Endothelial cell of umbilical vein (primary cell): ENCODE measurements around the gene KRTCAP2. TPM values are rescaled to one million over a fixed set of nuclear protein-coding genes. Genes with fewer than 3 reads are reported as not detected.
A peak's percentile ranks its signal among the peaks of the same experiment; 100 is the strongest.

Experiments used
- BruUV-seq: library from RNA; stranded (reverse); fragments of 400-500 nt; replicated peaks from 2 replicates; lab custom pipeline; 2021; lab: Mats Ljungman, UMichigan
- CTCF ChIA-PET: fragments of 300-600, 350-600 bp; sonication (Branson Sonifier 250); formaldehyde crosslinking; loops from one replicate; lab custom pipeline; 2021; ENCODE audit warnings: antibody characterized with exemption, inconsistent platforms; lab: Charles Lee
- POLR2A ChIA-PET: fragments of 300-600, 350-600 bp; sonication (Branson Sonifier 250); formaldehyde crosslinking; loops from one replicate; lab custom pipeline; 2021; ENCODE audit warnings: antibody characterized with exemption, inconsistent platforms; lab: Charles Lee
- DNase-seq: peaks from one replicate; pipeline ENCODE4 v3.0.0-alpha.2; 2011; ENCODE audit warnings: low read depth, low spot score
- FAIRE-seq: peaks from 2 replicates; lab custom pipeline; 2011; peaks lifted over from hg19 to GRCh38; lab: Jason Lieb, UNC
- H2AFZ ChIP-seq: 2 replicates; pipeline ENCODE4 v1.6.0; 2012; ENCODE audit warnings: low read depth, low read length, control low read depth, inconsistent platforms
- H3K27ac ChIP-seq: 2 replicates; pipeline ENCODE4 v1.5.1; 2011; ENCODE audit warnings: low read depth, mild to moderate bottlenecking, control low read depth, low read length, moderate library complexity; ENCODE audit not compliant: insufficient read depth
- H3K27me3 ChIP-seq, 2 experiments: 2 replicates each; pipeline versions ENCODE4 v1.6.0 to v1.6.1; 2011; ENCODE audit warnings: low read length in 2 of 2, mixed read lengths in 1 of 2; ENCODE audit not compliant: control insufficient read depth in 2 of 2, insufficient read depth in 2 of 2
- H3K36me3 ChIP-seq, 2 experiments: 2 replicates in 1 of 2; 3 replicates in 1 of 2; pipeline ENCODE4 v1.5.1; 2011; ENCODE audit warnings: low read length in 2 of 2, mild to moderate bottlenecking in 1 of 2, moderate library complexity in 1 of 2; ENCODE audit not compliant: control insufficient read depth in 2 of 2, insufficient read depth in 2 of 2; ENCODE audit errors: extremely low read depth in 1 of 2
- H3K4me1 ChIP-seq: 3 replicates; pipeline ENCODE4 v1.5.1; 2011; ENCODE audit warnings: mild to moderate bottlenecking, low read length; ENCODE audit not compliant: control insufficient read depth, insufficient read depth; ENCODE audit errors: extremely low read depth
- H3K4me2 ChIP-seq: 2 replicates; pipeline ENCODE4 v1.6.1; 2011; ENCODE audit warnings: low read length, control low read depth, mixed read lengths; ENCODE audit not compliant: insufficient read depth
- H3K4me3 ChIP-seq, 3 experiments: fragments of 200-600 bp in 1 of 3; sonication (generic), shearing (Covaris generic) in 1 of 3; replicated peaks in 1 of 3; 2 replicates each; pipeline ENCODE4 v1.5.1; 2011 to 2016; ENCODE audit warnings: control low read depth in 3 of 3, low read length in 3 of 3, mild to moderate bottlenecking in 2 of 3, inconsistent platforms in 1 of 3, low read depth in 1 of 3, moderate library complexity in 1 of 3; ENCODE audit not compliant: insufficient read depth in 1 of 3
- H3K79me2 ChIP-seq: 2 replicates; pipeline ENCODE4 v1.6.0; 2012; ENCODE audit warnings: low read length, inconsistent platforms; ENCODE audit not compliant: control insufficient read depth, insufficient read depth
- H3K9ac ChIP-seq: replicated peaks from 2 replicates; pipeline ENCODE3; 2011; ENCODE audit warnings: low read length, control low read depth; ENCODE audit not compliant: insufficient read depth; ENCODE audit errors: extremely low read depth
- H3K9me1 ChIP-seq: replicated peaks from 3 replicates; pipeline ENCODE4 v1.6.0; 2011; ENCODE audit warnings: mild to moderate bottlenecking, low read length; ENCODE audit not compliant: control insufficient read depth, insufficient read depth; ENCODE audit errors: extremely low read depth
- H3K9me3 ChIP-seq: replicated peaks from 2 replicates; pipeline ENCODE4 v1.5.1; 2012; ENCODE audit warnings: low read length, inconsistent platforms; ENCODE audit not compliant: control insufficient read depth, insufficient read depth
- H4K20me1 ChIP-seq: replicated peaks from 2 replicates; pipeline ENCODE3; 2011; ENCODE audit warnings: mild to moderate bottlenecking, low read length; ENCODE audit not compliant: control insufficient read depth, insufficient read depth; ENCODE audit errors: extremely low read depth
- EZH2 ChIP-seq: IDR thresholded peaks from 2 replicates; pipeline ENCODE4 v1.6.1; 2012; ENCODE audit warnings: borderline replicate concordance, low read depth, mild to moderate bottlenecking, moderate library complexity, low read length, inconsistent platforms; ENCODE audit not compliant: severe bottlenecking
- FOS ChIP-seq: IDR thresholded peaks from 2 replicates; pipeline ENCODE4 v1.6.1; 2011; ENCODE audit warnings: mild to moderate bottlenecking, low read length, moderate library complexity, borderline replicate concordance; ENCODE audit not compliant: insufficient read depth
- GATA2 ChIP-seq: IDR thresholded peaks from 2 replicates; pipeline ENCODE4 v1.7.0; 2011; ENCODE audit warnings: low read depth, mild to moderate bottlenecking, moderate library complexity, mixed read lengths, low read length; ENCODE audit not compliant: insufficient read length, insufficient read depth
- JUN ChIP-seq: IDR thresholded peaks from 2 replicates; pipeline ENCODE4 v1.6.1; 2011; ENCODE audit warnings: borderline replicate concordance, low read depth; ENCODE audit not compliant: insufficient read length, insufficient read depth
- POLR2A ChIP-seq: IDR thresholded peaks from 2 replicates; pipeline ENCODE4 v1.6.1; 2012; ENCODE audit warnings: low read depth, mild to moderate bottlenecking, control low read depth, low read length
- POLR2AphosphoS5 ChIP-seq: IDR thresholded peaks from 2 replicates; pipeline ENCODE4 v1.6.1; 2012; ENCODE audit warnings: low read depth, mild to moderate bottlenecking, control low read depth, low read length, moderate library complexity; ENCODE audit not compliant: insufficient read depth
- dilution Hi-C: fragments of 300-500 bp; cut with MboI; formaldehyde crosslinking; loops from one replicate; pipeline ENCODE4 v1.15.0; 2019; ENCODE audit warnings: low sequenced_read_pairs; ENCODE audit not compliant: extremely low pct_ligation_motif_present
- intact Hi-C: fragments of 100-400 bp; cut with micrococcal nuclease; formaldehyde crosslinking; loops from one replicate; pipeline ENCODE4 v1.10.0; 2022
- polyA plus RNA-seq, 4 experiments: library from polyadenylated mRNA; depleted of rRNA in 3 of 4; stranded (reverse) in 3 of 4; unstranded in 1 of 4; fragments of >200 nt; gene quantifications; 2 replicates each; pipeline versions ENCODE4 v1.2.1 to v1.2.3, GENCODE V29; 2011 to 2012; ENCODE audit warnings: missing spikeins in 1 of 4
- total RNA-seq: library from RNA; stranded (reverse); gene quantifications from 2 replicates; pipeline ENCODE4 v1.2.3, GENCODE V29; 2021
- TF ChIP-seq, protein P1 (sequence below): IDR thresholded peaks from 2 replicates; pipeline ENCODE4 v1.6.1; 2011; ENCODE audit not compliant: insufficient read depth, insufficient read length
- TF ChIP-seq, protein P2 (sequence below), 2 donors: IDR thresholded peaks; 1 replicate in 1 of 2; 2 replicates in 1 of 2; pipeline ENCODE4 v1.5.1; 2011; ENCODE audit warnings: low read length in 2 of 2, mild to moderate bottlenecking in 2 of 2, moderate library complexity in 2 of 2, control low read depth in 1 of 2, inconsistent platforms in 1 of 2, low read depth in 1 of 2; ENCODE audit not compliant: insufficient read depth in 1 of 2; ENCODE audit errors: extremely low read depth in 1 of 2

KRTCAP2 gene
- total and polyA plus RNA-seq, 2 donors (not counting 3 experiments of a cell fraction or from before 2014, with no cell fraction given), result 207 to 362 TPM

DNA sequence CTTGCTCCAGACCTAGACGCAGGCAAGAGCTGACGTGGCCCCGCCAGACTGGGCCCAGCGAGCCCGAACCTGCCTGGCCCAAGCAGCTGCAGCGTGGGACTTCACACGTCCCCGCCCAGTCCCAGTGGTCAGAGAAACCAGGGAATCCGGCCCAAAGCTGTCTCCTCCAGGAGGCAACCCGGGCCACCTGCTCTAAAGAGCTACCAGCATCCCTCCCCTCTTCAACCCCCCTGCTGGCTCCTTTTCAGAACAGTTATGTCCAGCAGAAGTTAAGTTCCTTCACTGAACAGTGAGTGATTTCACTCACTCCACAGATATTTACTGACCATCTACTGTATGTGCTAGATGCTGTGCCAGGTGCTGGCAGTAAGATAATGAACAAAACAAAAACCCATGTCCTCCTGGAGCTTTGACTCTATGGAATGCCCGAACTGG is 47.6 kb downstream of the KRTCAP2 start:
- ChIA-PET CTCF (interaction anchor here (1.4 to 15.5 kb wide), 3 partner anchors 34 to 47 kb away, joined by 5 to 204 read pairs (median 97); partner anchors contain the start of gene KRTCAP2), POLR2A (no interaction called here)
- no peak for TF ChIP-seq JUN
- TF ChIP-seq, protein P1, sequence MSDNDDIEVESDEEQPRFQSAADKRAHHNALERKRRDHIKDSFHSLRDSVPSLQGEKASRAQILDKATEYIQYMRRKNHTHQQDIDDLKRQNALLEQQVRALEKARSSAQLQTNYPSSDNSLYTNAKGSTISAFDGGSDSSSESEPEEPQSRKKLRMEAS, result no peak
- no peak for TF ChIP-seq POLR2AphosphoS5
- no peak for TF ChIP-seq FOS
- no peak for TF ChIP-seq EZH2
- TF ChIP-seq GATA2, result no peak
- TF ChIP-seq, protein P2, sequence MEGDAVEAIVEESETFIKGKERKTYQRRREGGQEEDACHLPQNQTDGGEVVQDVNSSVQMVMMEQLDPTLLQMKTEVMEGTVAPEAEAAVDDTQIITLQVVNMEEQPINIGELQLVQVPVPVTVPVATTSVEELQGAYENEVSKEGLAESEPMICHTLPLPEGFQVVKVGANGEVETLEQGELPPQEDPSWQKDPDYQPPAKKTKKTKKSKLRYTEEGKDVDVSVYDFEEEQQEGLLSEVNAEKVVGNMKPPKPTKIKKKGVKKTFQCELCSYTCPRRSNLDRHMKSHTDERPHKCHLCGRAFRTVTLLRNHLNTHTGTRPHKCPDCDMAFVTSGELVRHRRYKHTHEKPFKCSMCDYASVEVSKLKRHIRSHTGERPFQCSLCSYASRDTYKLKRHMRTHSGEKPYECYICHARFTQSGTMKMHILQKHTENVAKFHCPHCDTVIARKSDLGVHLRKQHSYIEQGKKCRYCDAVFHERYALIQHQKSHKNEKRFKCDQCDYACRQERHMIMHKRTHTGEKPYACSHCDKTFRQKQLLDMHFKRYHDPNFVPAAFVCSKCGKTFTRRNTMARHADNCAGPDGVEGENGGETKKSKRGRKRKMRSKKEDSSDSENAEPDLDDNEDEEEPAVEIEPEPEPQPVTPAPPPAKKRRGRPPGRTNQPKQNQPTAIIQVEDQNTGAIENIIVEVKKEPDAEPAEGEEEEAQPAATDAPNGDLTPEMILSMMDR (IDR thresholded peaks at IDR 0.05; ENCODE audit: extremely low read depth in 1 of 2, insufficient read depth in 1 of 2, low read depth in 1 of 2, low read length in 2 of 2), result no peak
- TF ChIP-seq POLR2A, result no peak
- DNase-seq (no peak), FAIRE-seq (no peak)
- no peaks in the 10 kb centered on the region for H4K20me1 ChIP-seq
- no peak overlapping the region for H3K4me2 ChIP-seq
- no TSS peak for BruUV-seq
- H2AFZ ChIP-seq, result no peak overlapping the region
- H3K9me3 ChIP-seq, result no peaks in the 10 kb centered on the region
- H3K27me3 ChIP-seq, result peaks cover 0 to 4% of the 10 kb centered on the region in 2 experiments
- H3K4me1 ChIP-seq, result peaks cover 48% of the 10 kb centered on the region
- intact Hi-C loops, result loop anchor here (5.0 kb wide), 1 partner anchor 153 kb away; the partner anchor contains the start of genes CKS1B and SHC1
- peak overlapping the region; percentile 90 for H3K27ac ChIP-seq
- H3K9ac ChIP-seq, result no peak overlapping the region
- H3K9me1 ChIP-seq, result no peaks in the 10 kb centered on the region
- peaks cover 18% of the 10 kb centered on the region for H3K79me2 ChIP-seq
- peaks cover 0 to 4% of the 10 kb centered on the region in 2 experiments for H3K36me3 ChIP-seq
- dilution Hi-C loops, result no loop called here
- no peak overlapping the region for H3K4me3 ChIP-seq
